NCI-H2196 (cell line): Measurements from ENCODE around the gene IDI2.

ENCODE experiments used
- DNase-seq: peaks from one replicate; lab custom pipeline; 2025; ENCODE audit not compliant: unreplicated experiment; lab: John Stamatoyannopoulos, UW

The IDI2 gene

GRCh38 chr10:983971-984655 lies 41.5 kb downstream of the IDI2 start:
- no peak for DNase-seq

- DNase-seq, result no peak
Observed at GRCh38 chr10:983401-983800, 42.3 kb downstream of the IDI2 start.

- DNase-seq, result no peak
Observed at GRCh38 chr10:980468-981093, 45.1 kb downstream of the IDI2 start.

- no peak for DNase-seq
Observed at GRCh38 chr10:978826-979421, 46.7 kb downstream of the IDI2 start.

GRCh38 chr10:976316-976715 lies 49.3 kb downstream of the IDI2 start:
- DNase-seq, result no peak

- no peak for DNase-seq
Observed at GRCh38 chr10:974785-975074, 50.9 kb downstream of the IDI2 start.

- DNase-seq, result no peak
Observed at GRCh38 chr10:974038-974784, 51.4 kb downstream of the IDI2 start.

GRCh38 chr10:972763-973162 lies 52.9 kb downstream of the IDI2 start:
- DNase-seq, result no peak

- no peak for DNase-seq
Observed at GRCh38 chr10:971613-972012, 54.0 kb downstream of the IDI2 start.

- DNase-seq, result no peak
Observed at GRCh38 chr10:971150-971542, 54.5 kb downstream of the IDI2 start.

- peak; percentile 69 for DNase-seq
Observed at GRCh38 chr10:970311-971149, 55.1 kb downstream of the IDI2 start.

- DNase-seq, result no peak
Observed at GRCh38 chr10:969473-970150, 56.0 kb downstream of the IDI2 start.
